ENCODE data around the gene THBS4.

Gene THBS4

DNA sequence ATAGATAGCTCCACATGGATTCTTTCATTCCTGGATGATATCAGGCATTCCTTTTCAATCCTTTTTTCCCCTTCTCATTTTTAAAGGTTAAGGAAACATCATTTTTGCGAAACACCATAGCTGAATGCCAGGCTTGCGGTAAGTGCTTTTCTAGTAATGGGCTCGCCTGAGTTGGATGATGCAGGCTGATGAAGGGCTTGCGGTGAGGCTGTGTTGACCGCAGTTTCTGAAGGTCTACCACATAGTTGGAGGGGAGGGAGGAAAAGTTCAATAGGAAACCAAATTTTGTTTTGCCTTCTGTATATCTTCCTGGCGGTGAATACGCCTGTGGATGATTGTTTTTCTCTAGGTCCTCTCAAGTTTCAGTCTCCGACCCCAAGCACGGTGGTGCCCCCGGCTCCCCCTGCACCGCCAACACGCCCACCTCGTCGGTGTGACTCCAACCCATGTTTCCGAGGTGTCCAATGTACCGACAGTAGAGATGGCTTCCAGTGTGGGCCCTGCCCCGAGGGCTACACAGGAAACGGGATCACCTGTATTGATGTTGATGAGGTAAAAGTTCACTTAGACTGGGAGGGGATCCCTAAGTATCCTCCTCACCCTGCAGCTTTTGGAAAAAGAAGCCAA, 24.3 kb downstream of the THBS4 start:
- no peak overlapping the region for H3K4me3 ChIP-seq (ENCODE audit: low read depth, low read length)
- TF ChIP-seq CTCF (IDR thresholded peaks at IDR 0.05; ENCODE audit: borderline replicate concordance, insufficient read depth, low read depth, low read length): no peak

- H3K4me3 ChIP-seq (ENCODE audit: low read depth, low read length): no peak overlapping the region
- TF ChIP-seq CTCF (IDR thresholded peaks at IDR 0.05; ENCODE audit: borderline replicate concordance, insufficient read depth, low read depth, low read length): no peak
Observed at GRCh38 chr5:80060966-80061365, 25.8 kb downstream of the THBS4 start.

DNA sequence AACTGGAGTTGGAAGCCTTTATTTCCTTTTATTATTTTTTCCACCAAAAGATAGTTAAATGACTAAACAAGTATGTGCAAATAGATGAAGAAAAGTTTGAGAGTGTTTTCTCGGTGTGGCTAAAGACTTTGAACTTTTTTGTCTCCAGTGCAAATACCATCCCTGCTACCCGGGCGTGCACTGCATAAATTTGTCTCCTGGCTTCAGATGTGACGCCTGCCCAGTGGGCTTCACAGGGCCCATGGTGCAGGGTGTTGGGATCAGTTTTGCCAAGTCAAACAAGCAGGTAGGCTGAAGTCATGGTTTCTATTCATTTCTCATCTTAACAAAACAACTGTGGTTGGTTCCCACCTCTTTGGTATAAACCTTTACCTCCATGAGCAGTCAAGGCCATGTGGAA, 26.4 kb downstream of the THBS4 start:
- TF ChIP-seq CTCF (IDR thresholded peaks at IDR 0.05; ENCODE audit: borderline replicate concordance, insufficient read depth, low read depth, low read length): no peak

GRCh38 chr5:80064124-80064523, 29.0 kb downstream of the THBS4 start:
- TF ChIP-seq CTCF (IDR thresholded peaks at IDR 0.05; ENCODE audit: borderline replicate concordance, insufficient read depth, low read depth, low read length): no peak
- H3K4me3 ChIP-seq (ENCODE audit: low read depth, low read length): no peak overlapping the region

More for the DNA sequence above, 26.4 kb downstream of the THBS4 start:
- H3K4me3 ChIP-seq (ENCODE audit: low read depth, low read length): no peak overlapping the region

DNA sequence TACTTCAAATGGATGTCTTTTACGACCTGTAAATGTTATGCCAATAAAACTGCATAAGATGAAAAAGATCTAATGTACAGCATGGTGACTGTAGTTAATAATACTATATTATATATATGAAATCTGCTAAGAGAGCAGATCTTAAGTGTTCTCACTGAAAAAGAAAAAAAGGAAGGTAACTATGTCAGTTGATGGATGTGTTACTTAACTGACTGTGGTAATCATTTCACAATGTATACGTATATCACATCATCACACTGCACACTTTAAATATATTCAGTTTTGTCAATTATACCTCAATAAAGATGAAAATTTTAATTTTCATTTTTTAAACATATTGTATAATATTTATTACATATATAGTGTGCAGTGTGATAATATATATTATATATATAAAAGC, 31.9 kb downstream of the THBS4 start:
- no peak for TF ChIP-seq CTCF (IDR thresholded peaks at IDR 0.05; ENCODE audit: borderline replicate concordance, insufficient read depth, low read depth, low read length)
- no peak overlapping the region for H3K4me3 ChIP-seq (ENCODE audit: low read depth, low read length)

DNA sequence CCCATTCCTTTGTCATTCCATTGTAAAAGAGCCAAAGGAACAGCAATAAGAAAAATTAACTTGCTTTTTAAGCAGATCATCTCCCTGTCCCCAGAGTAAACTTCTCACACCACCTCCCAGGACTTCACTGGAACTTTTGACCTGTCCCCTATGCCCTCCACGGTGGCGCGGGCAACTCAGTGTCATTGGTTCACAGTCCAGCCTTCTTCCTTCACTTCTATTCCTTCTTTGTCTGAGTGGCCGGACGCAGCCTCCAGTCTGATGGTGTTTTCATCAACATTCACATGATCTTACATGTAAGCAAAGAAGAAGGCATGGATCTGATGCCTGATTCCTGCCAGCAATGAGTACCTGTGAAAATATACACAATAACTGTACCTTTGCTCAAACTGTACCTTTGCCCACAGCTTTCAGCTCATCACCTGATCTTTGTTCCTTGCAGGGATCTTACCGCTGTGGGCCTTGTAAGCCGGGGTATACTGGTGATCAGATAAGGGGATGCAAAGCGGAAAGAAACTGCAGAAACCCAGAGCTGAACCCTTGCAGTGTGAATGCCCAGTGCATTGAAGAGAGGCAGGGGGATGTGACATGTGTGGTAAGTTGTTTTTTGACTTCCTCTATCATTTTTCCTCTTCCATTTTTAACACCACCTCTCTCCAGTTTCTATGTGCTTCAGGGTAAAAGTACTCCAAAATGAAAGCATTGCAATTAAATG, 32.5 kb downstream of the THBS4 start:
- TF ChIP-seq CTCF (IDR thresholded peaks at IDR 0.05; ENCODE audit: borderline replicate concordance, insufficient read depth, low read depth, low read length): no peak
- no peak overlapping the region for H3K4me3 ChIP-seq (ENCODE audit: low read depth, low read length)

GRCh38 chr5:80068246-80068636, 33.1 kb downstream of the THBS4 start:
- no peak overlapping the region for H3K4me3 ChIP-seq (ENCODE audit: low read depth, low read length)
- TF ChIP-seq CTCF (IDR thresholded peaks at IDR 0.05; ENCODE audit: borderline replicate concordance, insufficient read depth, low read depth, low read length): no peak
